ENCODE data around the gene NCF2. TPM values are rescaled to one million over a fixed set of nuclear protein-coding genes. Genes with fewer than 3 reads are reported as not detected.
"Not testable (repeated sequence)": the region's sequence is repeated elsewhere in the genome, so short reads cannot be mapped to it uniquely, and the experiment has no call there.

The NCF2 gene
- total and polyA plus RNA-seq, 4 experiments from 2014 or later, result 2.0 to 6.9 (median 5.9) TPM

DNA sequence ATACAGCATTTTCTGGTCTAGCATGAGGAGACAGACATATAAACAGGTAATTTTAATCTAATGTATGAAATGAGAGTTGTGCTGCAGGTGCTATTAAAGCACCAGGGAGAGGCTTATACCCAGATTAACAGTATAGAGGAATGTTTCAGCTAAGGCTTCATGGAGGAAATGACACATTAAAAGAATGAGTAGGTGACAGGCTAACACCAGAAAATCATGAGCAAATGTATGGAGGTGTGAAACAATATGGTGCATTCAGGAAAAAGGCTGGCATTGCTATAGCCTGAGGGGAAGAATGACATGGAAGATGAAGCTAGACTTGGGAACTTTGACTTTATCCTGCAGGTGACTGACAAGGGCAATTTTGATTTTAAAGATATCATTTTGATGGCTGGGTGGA is 38.3 kb upstream of the NCF2 start:
- H3K36me3 Mint-ChIP-seq, result peaks cover 29 to 64% of the 10 kb centered on the region in 2 donors
- no peaks in the 10 kb centered on the region for H3K27me3 Mint-ChIP-seq
- H3K27ac Mint-ChIP-seq, result peak overlapping the region; percentile 31 to 89 (median 70)
- intact Hi-C loops (cut with micrococcal nuclease), result loop anchor here (5.0 kb wide), 1 partner anchor 36 kb away; the partner anchor contains the start of gene NCF2
- peaks cover 65% of the 10 kb centered on the region for H3K4me1 ChIP-seq (ENCODE audit: insufficient read depth, low read length)
- ChIA-PET CTCF (ENCODE audit: partially characterized antibody) (interaction anchor here (0.6 to 2.7 kb wide), 7 partner anchors 19 to 280 kb away, joined by 3 to 10 read pairs (median 3); no protein-coding TSS in a partner anchor), POLR2A (ENCODE audit: partially characterized antibody) (interaction anchor here (0.9 kb wide), 1 partner anchor 327 kb away, joined by 3 read pairs; no protein-coding TSS in a partner anchor)
- no peak overlapping the region for H3K27ac ChIP-seq (ENCODE audit: low read depth, low read length)
- peaks cover 38% of the 10 kb centered on the region for H3K36me3 ChIP-seq (ENCODE audit: insufficient read depth, low read length)
- no peaks in the 10 kb centered on the region for H3K27me3 ChIP-seq (ENCODE audit: insufficient read depth, low read length)
- no peaks in the 10 kb centered on the region for H3K9me3 Mint-ChIP-seq
- H3K4me3 ChIP-seq (ENCODE audit: low read length in 2 of 2), result no peak overlapping the region
- peak overlapping the region in 5 of 8 donors; percentile 4 to 55 (median 27) for H3K4me3 Mint-ChIP-seq
- peaks cover 27 to 46% (median 36%) of the 10 kb centered on the region in 4 donors for H3K4me1 Mint-ChIP-seq
- no peaks in the 10 kb centered on the region for H3K9me3 ChIP-seq (ENCODE audit: control insufficient read depth in 1 of 2, low read length in 2 of 2)
- DNase-seq, result no peak

DNA sequence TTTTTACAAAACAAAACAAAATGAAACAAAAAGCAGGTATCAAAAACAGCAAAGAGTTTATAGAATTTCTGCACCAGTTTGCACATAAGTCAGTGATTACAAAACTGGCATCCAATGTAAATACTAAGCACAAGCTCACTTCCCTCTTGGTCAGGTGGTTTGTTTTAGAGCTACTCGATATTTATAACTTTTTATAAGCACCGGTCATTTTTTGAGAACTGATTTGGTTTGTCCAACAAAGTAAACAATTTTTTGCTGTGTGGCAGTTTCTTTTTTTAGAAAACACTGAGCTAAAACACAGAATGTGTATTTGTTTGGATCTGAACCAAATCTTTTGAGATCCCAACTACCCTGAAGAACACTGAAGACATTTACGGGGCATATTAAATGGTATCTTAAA is 36.0 kb upstream of the NCF2 start:
- H3K36me3 ChIP-seq (ENCODE audit: insufficient read depth, low read length), result peaks cover 32% of the 10 kb centered on the region
- H3K9me3 Mint-ChIP-seq; H3K27me3 ChIP-seq (ENCODE audit: insufficient read depth, low read length); H3K27me3 Mint-ChIP-seq; H3K27ac ChIP-seq (ENCODE audit: low read depth, low read length); POLR2A ChIA-PET (ENCODE audit: partially characterized antibody); H3K4me3 Mint-ChIP-seq; H3K4me3 ChIP-seq (ENCODE audit: low read length in 2 of 2); H3K9me3 ChIP-seq (ENCODE audit: control insufficient read depth in 1 of 2, low read length in 2 of 2); DNase-seq: not testable (repeated sequence)
- peak overlapping the region; percentile 8 to 75 (median 43) for H3K27ac Mint-ChIP-seq
- H3K4me1 Mint-ChIP-seq, result peaks cover 20 to 37% (median 23%) of the 10 kb centered on the region in 4 donors
- H3K36me3 Mint-ChIP-seq, result peaks cover 29 to 59% of the 10 kb centered on the region in 2 donors
- intact Hi-C loops (cut with micrococcal nuclease), result loop anchor here (5.0 kb wide), 1 partner anchor 34 kb away; the partner anchor contains the start of gene NCF2
- CTCF ChIA-PET (ENCODE audit: partially characterized antibody), result interaction anchor here (1.1 to 2.4 kb wide), 5 partner anchors 8 to 294 kb away, joined by 3 to 10 read pairs (median 3); no protein-coding TSS in a partner anchor
- peaks cover 42% of the 10 kb centered on the region for H3K4me1 ChIP-seq (ENCODE audit: insufficient read depth, low read length)

DNA sequence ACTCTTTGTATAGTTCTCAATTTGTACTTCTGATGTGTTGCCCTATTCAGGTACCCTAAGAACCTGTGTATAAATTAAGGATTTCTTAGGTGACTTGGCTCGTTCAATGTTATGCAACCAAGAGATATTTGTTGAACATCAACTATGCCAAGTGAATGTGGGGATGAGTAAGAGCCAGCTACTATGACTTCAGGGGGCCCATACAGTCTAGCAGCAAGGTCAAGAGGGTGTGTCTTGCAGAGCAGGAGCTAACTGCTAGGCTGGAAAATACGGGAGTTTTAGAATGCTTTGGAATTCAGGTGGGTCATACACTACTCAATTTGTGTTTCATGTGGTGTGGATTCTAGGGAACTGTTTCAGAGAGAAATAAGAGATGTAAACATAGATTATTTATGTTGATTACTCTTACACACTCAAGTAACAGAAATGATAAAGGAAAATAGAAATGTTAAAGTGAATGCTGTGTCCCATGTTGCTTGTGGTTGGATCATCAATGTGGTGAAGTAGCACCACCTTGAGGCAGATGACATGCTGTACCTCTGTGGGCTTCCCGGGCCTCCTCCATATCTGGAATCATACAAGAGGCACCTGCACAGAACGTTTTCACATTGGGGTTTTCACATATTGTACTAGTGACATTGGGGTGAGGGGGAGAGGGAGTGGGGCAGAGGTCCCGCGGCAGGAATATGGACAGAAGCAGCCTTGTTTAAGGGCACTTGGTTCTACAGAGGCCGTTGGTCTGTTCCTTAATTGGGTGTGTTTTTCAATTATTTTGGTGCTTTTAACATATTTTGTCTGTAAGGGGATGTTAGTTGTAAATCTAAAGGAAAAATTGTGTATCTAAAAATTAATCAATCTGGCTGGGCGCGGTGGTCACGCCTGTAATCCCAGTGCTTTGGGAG is 32.9 kb upstream of the NCF2 start:
- peaks cover 15% of the 10 kb centered on the region for H3K36me3 ChIP-seq (ENCODE audit: insufficient read depth, low read length)
- Mint-ChIP-seq H3K4me3 (no peak overlapping the region), H3K27ac (peak overlapping the region; percentile 25 to 67 (median 49)), H3K4me1 (peaks cover under 1 to 10% (median 7%) of the 10 kb centered on the region in 4 donors), H3K27me3 (no peaks in the 10 kb centered on the region), H3K36me3 (peaks cover 12 to 34% of the 10 kb centered on the region in 2 donors), H3K9me3 (no peaks in the 10 kb centered on the region)
- POLR2A ChIA-PET (ENCODE audit: partially characterized antibody), result no interaction called here
- intact Hi-C loops (cut with micrococcal nuclease), result loop anchor here (1.0 to 5.0 kb wide), 3 partner anchors 81 to 661 kb away; no protein-coding TSS in a partner anchor
- H3K9me3 ChIP-seq (ENCODE audit: control insufficient read depth in 1 of 2, low read length in 2 of 2), result no peaks in the 10 kb centered on the region
- DNase-seq, result peak; percentile 42 to 60 (median 50)
- no peaks in the 10 kb centered on the region for H3K27me3 ChIP-seq (ENCODE audit: insufficient read depth, low read length)
- no peak overlapping the region for H3K4me3 ChIP-seq (ENCODE audit: low read length in 2 of 2)
- CTCF ChIA-PET (ENCODE audit: partially characterized antibody), result interaction anchor here (0.9 to 2.4 kb wide), 5 partner anchors 9 to 346 kb away, joined by 3 to 15 read pairs (median 3); no protein-coding TSS in a partner anchor
- H3K4me1 ChIP-seq (ENCODE audit: insufficient read depth, low read length), result peaks cover 11% of the 10 kb centered on the region
- H3K27ac ChIP-seq (ENCODE audit: low read depth, low read length), result no peak overlapping the region

DNA sequence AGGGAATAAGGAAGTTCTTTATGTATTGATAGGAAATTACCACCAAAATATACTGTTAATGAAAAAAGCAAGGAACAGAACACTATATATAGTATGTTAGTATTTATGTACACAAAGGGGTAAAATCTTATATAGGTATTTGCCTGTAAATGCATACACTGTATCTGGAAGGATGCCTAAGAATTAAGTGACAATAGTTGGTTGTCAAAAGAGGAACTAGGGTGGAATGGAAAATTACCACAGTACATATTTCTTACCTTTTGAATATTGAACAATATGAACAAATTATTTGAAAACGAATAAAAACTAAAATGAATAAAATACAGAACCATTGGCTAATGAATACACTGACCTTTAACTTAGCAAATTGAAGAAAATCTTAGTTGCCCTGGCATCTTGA is 31.8 kb upstream of the NCF2 start:
- H3K36me3 Mint-ChIP-seq, result peaks cover 12 to 29% of the 10 kb centered on the region in 2 donors
- CTCF ChIA-PET (ENCODE audit: partially characterized antibody), result interaction anchor here (1.4 to 2.4 kb wide), 2 partner anchors 10 to 153 kb away, joined by 3 to 15 read pairs; no protein-coding TSS in a partner anchor
- peaks cover 4% of the 10 kb centered on the region for H3K4me1 ChIP-seq (ENCODE audit: insufficient read depth, low read length)
- no peaks in the 10 kb centered on the region for H3K27me3 ChIP-seq (ENCODE audit: insufficient read depth, low read length)
- peaks cover 0 to 11% (median 6%) of the 10 kb centered on the region in 4 donors for H3K4me1 Mint-ChIP-seq
- H3K4me3 ChIP-seq (ENCODE audit: low read length in 2 of 2), result no peak overlapping the region
- H3K4me3 Mint-ChIP-seq, result no peak overlapping the region
- H3K9me3 ChIP-seq (ENCODE audit: control insufficient read depth in 1 of 2, low read length in 2 of 2), result no peaks in the 10 kb centered on the region
- no peak for DNase-seq
- H3K27ac Mint-ChIP-seq, result peak overlapping the region in 2 of 7 donors; percentile 10 to 48
- H3K27ac ChIP-seq (ENCODE audit: low read depth, low read length), result no peak overlapping the region
- intact Hi-C loops (cut with micrococcal nuclease), result loop anchor here (5.0 kb wide), 2 partner anchors 80 to 660 kb away; no protein-coding TSS in a partner anchor
- H3K36me3 ChIP-seq (ENCODE audit: insufficient read depth, low read length), result peaks cover 7% of the 10 kb centered on the region
- H3K27me3 Mint-ChIP-seq, result no peaks in the 10 kb centered on the region
- POLR2A ChIA-PET (ENCODE audit: partially characterized antibody), result no interaction called here
- H3K9me3 Mint-ChIP-seq, result no peaks in the 10 kb centered on the region

DNA sequence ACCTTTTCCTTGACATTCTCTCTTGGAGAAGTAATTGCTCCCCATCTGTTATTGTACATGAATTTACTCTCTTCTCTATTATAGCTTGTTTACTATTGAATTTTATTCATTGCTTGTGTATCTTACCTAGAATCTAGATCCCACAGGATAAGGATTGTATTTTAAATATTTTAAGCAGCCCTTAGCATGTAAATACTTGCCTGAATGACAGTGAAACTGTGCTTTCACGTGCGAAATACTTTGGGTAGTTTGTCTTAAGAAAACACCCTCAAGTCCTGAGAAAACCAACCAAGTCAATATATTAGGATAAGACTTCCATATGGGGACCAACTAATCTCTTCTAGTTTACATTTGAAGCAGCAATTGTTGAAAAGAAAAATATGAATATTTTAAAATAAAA is 30.1 kb upstream of the NCF2 start:
- CTCF ChIA-PET (ENCODE audit: partially characterized antibody), result no interaction called here
- intact Hi-C loops (cut with micrococcal nuclease), result loop anchor here (5.0 kb wide), 2 partner anchors 78 to 658 kb away; no protein-coding TSS in a partner anchor
- H3K27ac Mint-ChIP-seq, result peak overlapping the region in 3 of 7 donors; percentile 37 to 72 (median 48)

DNA sequence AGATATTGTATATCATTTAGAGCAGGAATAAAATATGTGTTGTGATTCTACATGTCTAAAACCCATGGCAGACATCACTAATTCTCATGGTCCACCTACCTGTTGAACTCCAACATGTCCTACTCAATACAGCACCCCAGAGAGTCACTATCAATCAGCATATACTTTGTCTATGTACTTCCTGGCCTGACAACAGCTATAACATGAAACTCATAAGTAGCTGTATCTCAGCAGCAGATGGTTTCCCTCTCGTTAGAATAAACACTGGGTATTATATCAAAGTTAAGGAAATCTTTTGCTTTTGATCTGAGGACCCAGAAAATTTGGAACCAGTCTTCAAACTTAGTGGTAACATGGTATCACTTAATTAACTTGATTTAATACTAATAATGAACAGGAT is 29.5 kb upstream of the NCF2 start:
- no peak for DNase-seq
- Mint-ChIP-seq H3K4me1 (peaks cover 0 to 10% (median 5%) of the 10 kb centered on the region in 4 donors), H3K9me3 (no peaks in the 10 kb centered on the region), H3K27me3 (peaks cover under 1 to 1% of the 10 kb centered on the region in 2 donors), H3K36me3 (peaks cover 8 to 12% of the 10 kb centered on the region in 2 donors), H3K4me3 (no peak overlapping the region), H3K27ac (peak overlapping the region in 3 of 7 donors; percentile 8 to 64 (median 48))
- Histone ChIP-seq H3K4me3 (ENCODE audit: low read length in 2 of 2) (no peak overlapping the region), H3K4me1 (ENCODE audit: insufficient read depth, low read length) (no peaks in the 10 kb centered on the region), H3K27me3 (ENCODE audit: insufficient read depth, low read length) (no peaks in the 10 kb centered on the region), H3K27ac (ENCODE audit: low read depth, low read length) (no peak overlapping the region), H3K9me3 (ENCODE audit: control insufficient read depth in 1 of 2, low read length in 2 of 2) (no peaks in the 10 kb centered on the region), H3K36me3 (ENCODE audit: insufficient read depth, low read length) (no peaks in the 10 kb centered on the region)
- intact Hi-C loops (cut with micrococcal nuclease), result loop anchor here (5.0 kb wide), 2 partner anchors 77 to 657 kb away; no protein-coding TSS in a partner anchor
- ChIA-PET CTCF (ENCODE audit: partially characterized antibody) (no interaction called here), POLR2A (ENCODE audit: partially characterized antibody) (no interaction called here)

More for the DNA sequence above, 30.1 kb upstream of the NCF2 start:
- H3K9me3 Mint-ChIP-seq, result no peaks in the 10 kb centered on the region
- Histone ChIP-seq H3K4me3 (ENCODE audit: low read length in 2 of 2) (no peak overlapping the region), H3K4me1 (ENCODE audit: insufficient read depth, low read length) (no peaks in the 10 kb centered on the region), H3K27ac (ENCODE audit: low read depth, low read length) (no peak overlapping the region), H3K9me3 (ENCODE audit: control insufficient read depth in 1 of 2, low read length in 2 of 2) (no peaks in the 10 kb centered on the region), H3K27me3 (ENCODE audit: insufficient read depth, low read length) (no peaks in the 10 kb centered on the region), H3K36me3 (ENCODE audit: insufficient read depth, low read length) (no peaks in the 10 kb centered on the region)
- peaks cover 11 to 17% of the 10 kb centered on the region in 2 donors for H3K36me3 Mint-ChIP-seq
- DNase-seq, result no peak
- POLR2A ChIA-PET (ENCODE audit: partially characterized antibody), result no interaction called here
- H3K4me3 Mint-ChIP-seq, result no peak overlapping the region
- H3K4me1 Mint-ChIP-seq, result peaks cover 0 to 10% (median 5%) of the 10 kb centered on the region in 4 donors
- H3K27me3 Mint-ChIP-seq, result no peaks in the 10 kb centered on the region

DNA sequence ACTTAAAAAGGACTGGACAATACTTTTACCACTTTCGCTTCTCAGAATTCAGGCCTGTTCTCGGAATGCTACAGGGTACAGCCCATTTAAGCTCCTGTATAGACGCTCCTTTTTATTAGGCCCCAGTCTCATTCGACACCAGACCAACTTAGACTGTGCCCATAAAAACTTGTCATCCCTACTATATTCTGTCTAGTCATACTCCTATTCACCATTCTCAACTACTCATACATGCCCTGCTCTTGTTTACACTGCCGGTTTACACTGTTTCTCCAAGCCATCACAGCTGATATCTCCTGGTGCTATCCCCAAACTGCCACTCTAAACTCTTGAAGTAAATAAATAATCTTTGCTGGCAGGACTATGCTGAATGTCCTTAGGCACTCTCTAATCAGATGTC is 27.9 kb upstream of the NCF2 start:
- intact Hi-C loops (cut with micrococcal nuclease), result not testable (repeated sequence)

More for the DNA sequence above, 27.9 kb upstream of the NCF2 start:
- H3K36me3 Mint-ChIP-seq; H3K27ac Mint-ChIP-seq; H3K27ac ChIP-seq (ENCODE audit: low read depth, low read length); H3K4me1 ChIP-seq (ENCODE audit: insufficient read depth, low read length); H3K27me3 Mint-ChIP-seq; H3K4me3 ChIP-seq (ENCODE audit: low read length in 2 of 2); H3K9me3 Mint-ChIP-seq; H3K27me3 ChIP-seq (ENCODE audit: insufficient read depth, low read length); H3K4me1 Mint-ChIP-seq; H3K36me3 ChIP-seq (ENCODE audit: insufficient read depth, low read length); CTCF ChIA-PET (ENCODE audit: partially characterized antibody); H3K4me3 Mint-ChIP-seq; DNase-seq; H3K9me3 ChIP-seq (ENCODE audit: control insufficient read depth in 1 of 2, low read length in 2 of 2); POLR2A ChIA-PET (ENCODE audit: partially characterized antibody): not testable (repeated sequence)

Data from CD4-positive, alpha-beta memory T cell (primary cell).